Measurements from ENCODE around the gene PRKAG3.
"Not testable (repeated sequence)": the region's sequence is repeated elsewhere in the genome, so short reads cannot be mapped to it uniquely, and the experiment has no call there.

Gene PRKAG3

DNA sequence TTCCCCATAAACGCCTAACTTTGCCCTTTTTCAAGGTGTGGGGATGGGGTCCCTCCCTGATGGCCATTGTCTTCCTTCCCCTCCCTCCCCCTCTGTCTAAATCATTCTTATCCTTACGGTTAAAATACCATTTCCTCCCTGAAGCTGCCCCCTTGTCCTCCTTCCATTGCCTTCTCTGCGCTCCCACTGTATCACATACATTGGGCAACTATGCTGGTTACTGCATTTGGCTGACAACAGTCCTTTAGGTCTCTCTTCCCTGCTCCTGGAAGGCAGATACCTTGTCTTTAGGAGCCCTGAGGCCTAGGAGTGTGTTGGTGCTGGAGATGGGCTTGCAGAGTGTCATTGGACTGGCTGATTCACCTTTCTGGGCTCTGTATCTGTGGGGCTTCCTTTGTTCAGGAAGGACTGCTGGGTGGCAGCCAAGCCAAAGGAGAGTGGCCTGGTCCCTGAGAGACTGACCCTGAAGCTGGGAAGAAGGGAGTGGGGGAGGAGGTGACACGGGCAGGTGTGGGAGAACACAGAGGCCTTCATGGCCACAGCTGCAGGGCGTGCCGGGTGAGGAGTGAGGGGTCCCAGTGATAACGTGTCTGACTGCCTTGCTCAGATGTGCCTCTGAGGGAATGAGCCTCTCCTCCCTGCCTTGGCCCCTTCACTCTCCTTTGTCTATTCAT lies 30.2 kb upstream of the PRKAG3 start:
- DNase-seq: no peak

DNA sequence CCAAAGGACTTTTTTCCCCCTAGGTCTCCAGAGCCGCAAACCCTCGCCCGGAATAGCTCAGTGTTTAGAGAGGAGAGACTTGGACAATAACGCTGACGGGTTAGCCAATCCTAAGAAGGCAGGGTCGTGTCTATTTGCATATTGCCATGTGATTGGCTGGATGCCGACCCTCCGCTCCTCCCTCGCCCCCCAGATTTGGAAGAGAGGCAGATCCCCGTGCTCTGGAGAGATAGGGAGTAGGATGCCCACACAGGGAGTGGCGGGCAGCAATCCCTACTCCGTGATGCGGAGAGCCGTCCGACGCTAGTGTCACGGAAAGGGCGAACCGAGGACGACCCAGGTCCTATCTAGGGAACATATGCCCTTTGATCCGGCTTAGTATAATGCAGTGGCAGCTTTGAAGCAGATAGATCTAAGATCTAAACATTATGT lies 29.4 kb upstream of the PRKAG3 start:
- no peak for DNase-seq

DNA sequence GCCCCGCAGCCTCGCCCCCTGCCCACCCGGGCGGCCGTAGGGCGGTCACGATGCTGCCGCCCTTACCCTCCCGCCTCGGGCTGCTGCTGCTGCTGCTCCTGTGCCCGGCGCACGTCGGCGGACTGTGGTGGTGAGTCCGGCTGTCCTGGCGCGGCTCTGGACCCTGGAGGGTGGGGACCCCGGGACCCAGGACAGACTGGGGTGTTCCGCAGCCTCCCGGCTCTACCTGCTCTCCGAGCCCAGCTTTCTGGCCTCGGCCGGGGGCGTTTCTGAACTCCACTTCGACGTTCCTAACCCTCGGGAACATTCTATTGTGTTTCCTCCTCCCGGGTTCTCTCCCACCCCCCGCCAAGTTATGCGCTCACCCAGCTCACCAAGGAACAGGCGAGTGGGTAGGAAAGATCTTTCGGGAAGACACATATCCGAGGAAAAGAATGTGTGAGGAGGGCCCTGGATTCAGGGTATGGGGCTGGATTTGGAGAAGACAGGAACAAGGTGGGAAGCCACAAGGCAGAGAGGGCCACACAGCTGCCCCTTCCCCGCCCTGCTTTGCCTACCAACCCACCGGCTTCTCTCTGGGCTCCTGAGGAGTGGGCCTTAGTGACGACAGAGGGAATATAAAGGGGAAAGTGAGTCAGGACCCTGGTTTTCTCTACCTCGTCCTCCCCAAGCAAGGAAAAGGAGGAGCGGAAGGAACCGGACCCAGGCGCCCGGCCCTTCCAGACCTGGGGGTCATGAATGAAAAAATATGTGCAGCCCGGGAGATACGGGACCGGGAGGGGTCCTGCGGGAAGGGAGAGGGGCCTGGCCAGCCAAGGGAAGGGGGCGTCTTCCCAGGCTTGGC lies 28.6 kb upstream of the PRKAG3 start:
- no peak for DNase-seq

- no peak for DNase-seq
These were observed 28.0 kb upstream of the PRKAG3 start, which contains the start of gene WNT6 for GRCh38 chr2:218859556-218859987. WNT6 (plus strand) TSS chr2:218859805; CDS start chr2:218860038, 233 bp downstream.

- DNase-seq: no peak
These were observed 27.3 kb upstream of the PRKAG3 start for GRCh38 chr2:218858671-218859555.

GRCh38 chr2:218858138-218858445 lies 26.5 kb upstream of the PRKAG3 start:
- DNase-seq: no peak

DNA sequence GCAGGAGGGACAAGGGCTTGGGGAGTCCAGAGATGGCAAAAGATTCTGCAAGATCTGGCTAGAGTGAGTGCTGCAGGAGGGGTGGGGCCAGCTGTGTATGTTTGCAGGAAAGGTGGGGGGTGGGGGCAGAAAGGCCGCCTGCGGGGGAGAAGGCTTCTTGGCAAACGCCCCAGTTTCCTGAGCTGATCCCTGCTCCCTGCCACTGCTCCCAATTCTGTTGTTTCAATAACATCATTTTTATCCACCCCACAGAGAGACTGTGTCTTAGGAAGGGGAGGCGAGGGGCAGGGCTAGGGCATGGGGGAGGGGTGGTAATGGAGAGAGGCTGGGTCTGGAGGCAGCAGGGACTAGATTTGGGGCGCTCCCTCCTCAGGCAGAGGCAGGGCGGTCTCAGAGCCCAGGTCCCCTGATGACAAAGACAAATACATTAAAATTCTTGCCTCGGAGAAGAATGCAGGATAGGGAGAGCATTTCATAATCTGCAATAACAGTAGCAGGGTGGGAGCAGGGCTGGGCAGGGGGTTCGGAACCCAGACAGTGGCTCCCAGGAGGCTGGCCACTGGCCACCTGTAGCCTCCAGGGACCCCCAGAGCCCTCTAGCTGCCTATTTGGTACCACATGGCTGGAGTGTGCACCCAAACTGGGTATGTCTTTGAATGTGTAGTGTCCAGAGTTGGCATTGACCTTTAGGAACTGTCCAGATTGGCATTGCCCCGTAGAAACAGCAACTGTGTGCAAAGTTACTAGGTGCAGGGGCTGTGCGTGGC lies 26.0 kb upstream of the PRKAG3 start:
- no peak for DNase-seq

DNA sequence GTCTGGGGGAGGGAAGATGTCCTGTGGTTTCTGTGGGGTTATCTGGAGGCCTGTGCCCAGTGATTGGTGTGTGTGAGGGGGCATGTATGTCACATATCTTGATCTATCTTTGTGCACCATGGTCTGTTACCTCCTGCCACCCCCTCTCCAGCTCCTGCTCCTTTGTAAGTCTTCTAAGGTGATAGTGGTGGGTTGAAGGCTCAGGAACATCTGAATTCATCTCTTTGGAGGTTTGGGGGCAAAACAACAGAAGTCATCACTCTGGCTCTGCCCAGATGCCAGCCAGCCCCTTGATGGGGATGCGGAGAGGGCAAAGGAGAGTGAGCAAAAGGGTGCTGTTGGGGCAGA lies 25.3 kb upstream of the PRKAG3 start:
- no peak for DNase-seq

- no peak for DNase-seq
These were observed 24.7 kb upstream of the PRKAG3 start for GRCh38 chr2:218856167-218856895.

DNA sequence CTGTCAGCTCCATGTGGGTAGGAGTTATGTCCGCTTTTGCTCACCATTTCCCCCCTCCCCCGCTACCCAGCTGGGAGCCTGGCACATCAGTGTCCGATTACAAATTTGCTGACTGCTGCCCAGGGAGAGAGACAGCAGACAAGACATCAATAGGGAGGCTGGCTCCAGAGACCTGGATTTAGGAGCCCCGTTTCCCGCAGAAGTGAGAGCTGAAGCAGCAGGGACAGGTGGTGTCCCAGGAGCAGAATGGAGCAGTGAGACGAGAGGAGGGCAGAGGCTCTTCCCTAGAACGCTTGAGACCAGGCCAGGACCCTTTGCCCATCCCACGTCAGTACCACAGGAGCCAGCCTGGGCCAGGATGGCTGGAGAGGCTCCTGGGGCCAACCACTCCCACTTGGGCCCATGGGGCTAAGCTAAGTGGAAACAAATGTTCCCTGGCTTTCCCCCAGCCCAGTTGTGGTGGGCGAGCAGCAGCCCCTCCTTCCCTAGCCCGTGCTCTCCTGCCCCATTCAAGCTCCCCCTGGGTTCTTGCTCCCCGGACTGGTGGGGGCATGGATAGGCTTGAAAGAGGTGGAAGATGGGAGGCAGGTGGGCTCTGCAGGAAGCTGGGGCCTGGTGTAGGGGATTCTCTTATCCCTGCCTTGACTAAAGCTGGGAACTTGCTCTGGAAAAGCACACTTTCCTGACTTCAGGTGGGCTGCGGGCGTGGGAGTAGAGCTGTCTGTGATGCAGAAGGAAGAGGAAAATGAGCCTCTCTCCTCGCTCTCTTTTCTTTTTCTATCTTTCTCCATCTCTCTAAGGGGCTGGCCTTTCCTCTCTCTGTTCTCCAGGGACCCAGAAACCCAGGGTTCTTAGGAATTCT lies 23.9 kb upstream of the PRKAG3 start:
- DNase-seq: no peak

DNA sequence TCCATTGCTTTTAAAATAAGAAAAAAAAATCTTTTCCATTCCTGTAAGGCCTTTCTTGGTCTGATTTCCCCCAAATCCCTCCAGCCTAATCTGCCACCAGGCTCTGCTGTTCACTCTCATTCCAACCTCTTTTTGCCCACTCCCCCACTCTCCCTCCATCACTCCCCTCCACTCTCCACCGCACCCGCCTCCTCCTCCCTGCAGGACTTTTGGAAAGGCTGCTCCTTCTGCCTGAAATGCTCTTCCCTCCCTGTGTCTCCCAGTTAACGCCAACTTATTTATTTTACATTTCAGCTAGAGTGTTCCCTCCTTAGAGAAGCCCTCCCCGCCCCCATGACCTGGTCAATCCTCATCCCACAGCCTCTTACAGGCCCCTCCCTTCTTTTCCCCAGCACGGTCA lies 23.3 kb upstream of the PRKAG3 start:
- no peak for DNase-seq

- no peak for DNase-seq
These were observed 22.2 kb upstream of the PRKAG3 start for GRCh38 chr2:218853766-218854165.

- no peak for DNase-seq
These were observed 21.5 kb upstream of the PRKAG3 start for GRCh38 chr2:218852911-218853667.

- no peak for DNase-seq
These were observed 19.7 kb upstream of the PRKAG3 start for GRCh38 chr2:218851286-218851685.

DNA sequence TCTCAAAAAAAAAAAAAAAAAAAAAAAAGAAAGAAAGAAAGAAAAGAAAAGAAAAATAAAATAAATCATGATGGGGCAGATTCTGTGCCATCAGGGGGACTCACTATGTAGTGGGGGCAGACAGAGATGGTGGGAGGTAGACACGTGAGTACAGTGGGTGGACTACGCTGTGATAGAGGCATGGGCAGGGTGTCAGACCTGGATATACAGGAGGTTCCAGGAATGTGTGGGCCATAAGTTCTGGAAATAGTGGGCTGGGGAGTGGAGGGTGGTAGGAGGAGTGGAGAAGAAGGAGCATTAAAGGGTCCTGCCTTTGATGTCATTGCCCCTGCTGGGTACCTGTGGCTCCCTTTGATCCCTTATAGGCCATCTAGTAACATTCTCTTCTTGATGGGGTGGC lies 19.2 kb upstream of the PRKAG3 start:
- DNase-seq: no peak

- no peak for DNase-seq
These were observed 18.1 kb upstream of the PRKAG3 start for GRCh38 chr2:218849721-218850120.

DNA sequence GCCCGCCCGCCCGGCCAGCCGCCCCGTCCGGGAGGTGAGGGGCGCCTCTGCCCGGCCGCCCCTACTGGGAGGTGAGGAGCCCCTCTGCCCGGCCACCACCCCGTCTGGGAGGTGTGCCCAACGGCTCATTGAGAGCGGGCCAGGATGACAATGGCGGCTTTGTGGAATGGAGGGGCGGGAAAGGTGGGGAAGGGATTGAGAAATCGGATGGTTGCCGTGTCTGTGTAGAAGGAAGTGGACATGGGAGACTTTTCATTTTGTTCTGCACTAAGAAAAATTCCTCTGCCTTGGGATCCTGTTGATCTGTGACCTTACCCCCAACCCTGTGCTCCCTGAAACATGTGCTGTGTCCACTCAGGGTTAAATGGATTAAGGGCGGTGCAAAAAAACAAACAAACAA lies 15.4 kb upstream of the PRKAG3 start:
- not testable (repeated sequence) for DNase-seq

DNA sequence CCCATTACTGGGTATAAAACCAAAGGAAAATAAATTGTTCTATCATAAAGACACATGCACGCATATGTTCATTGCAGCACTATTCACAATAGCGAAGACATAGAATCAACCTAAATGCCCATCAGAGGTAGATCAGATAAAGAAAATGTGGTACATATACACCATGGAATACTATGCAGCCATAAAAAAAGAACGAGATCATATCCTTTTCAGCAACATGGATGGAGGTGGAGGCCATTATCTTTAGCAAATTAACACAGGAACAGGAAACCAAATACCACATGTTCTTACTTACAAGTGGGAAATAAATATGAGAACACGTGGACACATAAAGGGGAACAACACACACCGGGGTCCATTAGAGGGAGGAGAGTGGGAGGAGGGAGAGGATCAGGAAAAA lies 12.7 kb upstream of the PRKAG3 start:
- DNase-seq: not testable (repeated sequence)

- no peak for DNase-seq
These were observed 8.3 kb upstream of the PRKAG3 start for GRCh38 chr2:218839888-218840287.

DNA sequence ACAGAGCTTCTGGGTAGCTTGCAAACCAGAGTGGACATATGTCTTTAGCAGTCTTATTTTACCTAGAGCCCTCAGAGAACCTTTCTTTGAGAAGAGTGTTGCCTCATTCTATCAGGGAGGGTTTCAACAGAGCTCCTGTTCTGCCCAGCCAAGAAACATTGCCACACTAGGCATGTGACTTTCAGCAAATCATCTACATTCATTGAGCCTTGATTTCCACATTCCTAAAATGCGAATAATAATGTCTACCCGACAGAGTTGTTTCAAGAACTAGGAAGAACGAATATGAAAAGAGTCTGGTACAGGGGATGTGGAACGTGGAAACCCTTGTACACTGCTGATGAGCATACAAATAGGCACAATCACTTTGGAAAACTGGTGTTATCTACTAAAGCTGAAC lies 7.8 kb upstream of the PRKAG3 start:
- no peak for DNase-seq
